Measurements from ENCODE around the gene LGR6.
"Not testable (repeated sequence)": the region's sequence is repeated elsewhere in the genome, so short reads cannot be mapped to it uniquely, and the experiment has no call there.

The LGR6 gene

DNA sequence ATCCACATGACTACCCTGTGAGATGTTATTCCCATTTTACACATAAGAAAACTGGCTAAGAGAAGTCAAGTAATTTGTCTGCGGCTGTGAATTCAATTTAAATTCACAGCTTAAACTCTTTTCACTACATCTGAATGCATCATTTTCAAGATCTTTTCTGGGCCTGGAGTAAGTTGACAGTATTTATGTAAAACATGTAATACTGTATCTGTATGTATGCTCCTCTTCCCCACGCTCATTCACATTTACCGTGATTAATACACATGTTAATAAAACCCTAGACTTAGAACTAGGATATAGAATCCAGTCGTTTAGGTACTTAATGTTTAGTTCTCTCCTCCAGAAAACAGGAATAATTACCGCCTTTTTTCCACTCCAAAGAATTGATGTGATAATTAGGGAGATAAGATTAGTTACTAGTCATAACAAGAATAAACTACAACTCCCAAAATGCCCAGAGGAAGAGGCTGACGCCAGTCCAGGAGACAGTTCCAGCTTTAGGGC, 154.5 kb downstream of the LGR6 start:
- DNase-seq: no peak

GRCh38 chr1:202348509-202349205, 155.1 kb downstream of the LGR6 start, which contains the start of gene PPP1R12B:
Gene PPP1R12B, plus strand, starts transcription at chr1:202348699. Its CDS starts 153 bp downstream, at chr1:202348852.
- DNase-seq: peak; percentile 99

DNA sequence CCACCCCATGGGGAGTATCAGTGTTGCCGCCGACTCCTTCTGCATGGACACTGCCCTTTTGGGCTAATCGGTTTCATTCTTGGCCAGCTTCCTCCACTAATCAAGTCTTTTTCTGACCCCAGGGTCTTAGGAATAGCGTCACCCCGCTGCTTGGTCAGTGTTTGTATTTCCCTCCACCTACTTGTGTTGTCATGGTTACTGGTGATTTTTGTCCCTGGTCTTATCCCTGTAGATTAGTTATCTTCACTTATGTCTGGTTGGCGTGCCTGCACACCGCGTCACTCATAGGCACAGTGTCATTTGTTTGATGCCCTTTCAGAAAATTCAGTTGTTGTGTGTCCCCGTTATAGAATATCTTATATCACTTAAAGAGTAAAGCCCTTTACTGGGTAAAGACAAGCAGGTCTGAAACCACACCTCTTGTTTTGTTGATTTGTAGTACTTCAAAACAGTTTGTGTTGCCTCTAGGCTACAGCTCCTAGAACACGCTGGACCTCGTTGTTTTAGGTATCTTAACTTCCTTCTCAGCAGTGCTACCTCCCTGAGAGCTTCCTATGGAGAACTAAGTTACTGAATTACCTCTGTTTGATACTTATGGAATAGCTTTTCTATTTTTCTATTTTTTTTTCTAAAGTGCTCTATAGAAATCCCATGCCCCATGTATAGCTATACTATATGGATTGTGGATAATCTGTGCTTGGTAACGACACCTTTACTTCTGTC, 155.8 kb downstream of the LGR6 start:
- no peak for DNase-seq

DNA sequence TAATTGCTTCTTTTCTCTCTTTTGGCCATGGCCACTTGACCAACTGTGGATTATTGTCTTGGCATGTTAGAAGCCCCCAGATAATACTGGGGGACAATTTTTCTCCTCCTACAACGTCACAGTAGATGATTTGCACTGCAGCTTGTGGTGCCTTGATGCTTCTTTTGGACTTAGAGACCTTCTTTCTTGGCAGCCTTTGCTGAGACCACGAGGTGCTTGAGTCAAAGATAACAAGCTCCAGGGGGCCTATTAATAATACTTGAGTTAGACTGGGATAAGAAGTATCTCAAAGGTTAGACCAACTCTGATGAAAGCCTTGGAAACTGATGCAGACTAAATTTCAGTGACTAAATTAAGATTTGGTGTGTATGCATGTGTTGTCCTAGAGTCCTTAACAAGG, 158.1 kb downstream of the LGR6 start:
- no peak for DNase-seq

- DNase-seq: not testable (repeated sequence)
Measured at GRCh38 chr1:202352583-202353197, 159.1 kb downstream of the LGR6 start.

GRCh38 chr1:202355944-202356553, 162.4 kb downstream of the LGR6 start:
- DNase-seq: no peak

- no peak for DNase-seq
Measured at GRCh38 chr1:202357506-202357905, 163.9 kb downstream of the LGR6 start.

DNA sequence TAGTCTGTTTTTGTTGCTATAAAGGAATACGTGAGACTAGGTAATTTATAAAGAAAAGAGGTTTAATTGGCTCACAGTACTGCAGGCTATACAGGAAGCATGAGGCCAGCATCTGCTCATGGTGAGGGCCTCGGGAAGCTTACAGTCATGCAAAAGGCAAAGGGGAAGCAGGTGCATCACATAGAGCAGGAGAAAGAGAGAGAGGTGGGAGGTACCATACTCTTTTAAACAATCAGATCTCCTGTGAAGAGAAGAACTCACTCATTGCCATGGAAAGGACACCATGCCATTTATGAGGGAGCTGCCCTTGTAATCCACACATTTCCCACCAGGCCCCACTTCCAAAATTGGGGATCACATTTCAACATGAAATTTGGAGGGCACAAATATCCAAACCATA, 167.6 kb downstream of the LGR6 start:
- DNase-seq: no peak

DNA sequence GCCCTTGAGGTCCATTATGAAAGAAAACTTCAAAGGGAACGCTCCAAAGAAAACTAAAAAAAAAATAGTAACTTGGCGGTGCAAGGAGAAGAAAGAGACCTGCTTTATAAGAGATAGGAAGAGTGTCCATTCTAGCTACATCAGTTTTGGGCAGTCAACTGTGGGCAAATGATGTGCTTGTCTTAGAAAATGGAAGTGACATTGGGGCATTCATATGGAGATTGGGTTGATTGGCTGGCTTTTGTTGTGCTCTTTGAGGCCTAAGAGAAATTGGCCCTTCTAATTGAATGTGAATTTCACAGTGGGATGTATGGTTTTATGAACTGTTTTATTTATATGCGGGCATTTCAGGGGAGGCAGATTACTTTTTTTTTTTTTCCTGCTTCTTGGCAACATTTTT, 168.1 kb downstream of the LGR6 start:
- no peak for DNase-seq

- no peak for DNase-seq
Measured at GRCh38 chr1:202362212-202362611, 168.6 kb downstream of the LGR6 start.

GRCh38 chr1:202365092-202365815, 171.7 kb downstream of the LGR6 start:
- no peak for DNase-seq

- no peak for DNase-seq
Measured at GRCh38 chr1:202367271-202367670, 173.7 kb downstream of the LGR6 start.

All from NCI-H1092 (cell line).